Endothelial cell of umbilical vein (primary cell): Measurements from ENCODE around the gene AAR2. TPM values are rescaled to one million over a fixed set of nuclear protein-coding genes. Genes with fewer than 3 reads are reported as not detected.

Experiments used
- BruUV-seq: library from RNA; stranded (reverse); fragments of 400-500 nt; replicated peaks from 2 replicates; lab custom pipeline; 2021; lab: Mats Ljungman, UMichigan
- CTCF ChIA-PET: fragments of 300-600, 350-600 bp; sonication (Branson Sonifier 250); formaldehyde crosslinking; loops from one replicate; lab custom pipeline; 2021; ENCODE audit warnings: antibody characterized with exemption, inconsistent platforms; lab: Charles Lee
- POLR2A ChIA-PET: fragments of 300-600, 350-600 bp; sonication (Branson Sonifier 250); formaldehyde crosslinking; loops from one replicate; lab custom pipeline; 2021; ENCODE audit warnings: antibody characterized with exemption, inconsistent platforms; lab: Charles Lee
- DNase-seq: peaks from one replicate; pipeline ENCODE4 v3.0.0-alpha.2; 2011; ENCODE audit warnings: low read depth, low spot score
- FAIRE-seq: peaks from 2 replicates; lab custom pipeline; 2011; peaks lifted over from hg19 to GRCh38; lab: Jason Lieb, UNC
- H2AFZ ChIP-seq: 2 replicates; pipeline ENCODE4 v1.6.0; 2012; ENCODE audit warnings: low read depth, low read length, control low read depth, inconsistent platforms
- H3K27ac ChIP-seq: 2 replicates; pipeline ENCODE4 v1.5.1; 2011; ENCODE audit warnings: low read depth, mild to moderate bottlenecking, control low read depth, low read length, moderate library complexity; ENCODE audit not compliant: insufficient read depth
- H3K27me3 ChIP-seq, 2 experiments: 2 replicates each; pipeline versions ENCODE4 v1.6.0 to v1.6.1; 2011; ENCODE audit warnings: low read length in 2 of 2, mixed read lengths in 1 of 2; ENCODE audit not compliant: control insufficient read depth in 2 of 2, insufficient read depth in 2 of 2
- H3K36me3 ChIP-seq, 2 experiments: 2 replicates in 1 of 2; 3 replicates in 1 of 2; pipeline ENCODE4 v1.5.1; 2011; ENCODE audit warnings: low read length in 2 of 2, mild to moderate bottlenecking in 1 of 2, moderate library complexity in 1 of 2; ENCODE audit not compliant: control insufficient read depth in 2 of 2, insufficient read depth in 2 of 2; ENCODE audit errors: extremely low read depth in 1 of 2
- H3K4me1 ChIP-seq: 3 replicates; pipeline ENCODE4 v1.5.1; 2011; ENCODE audit warnings: mild to moderate bottlenecking, low read length; ENCODE audit not compliant: control insufficient read depth, insufficient read depth; ENCODE audit errors: extremely low read depth
- H3K4me2 ChIP-seq: 2 replicates; pipeline ENCODE4 v1.6.1; 2011; ENCODE audit warnings: low read length, control low read depth, mixed read lengths; ENCODE audit not compliant: insufficient read depth
- H3K4me3 ChIP-seq, 3 experiments: fragments of 200-600 bp in 1 of 3; sonication (generic), shearing (Covaris generic) in 1 of 3; replicated peaks in 1 of 3; 2 replicates each; pipeline ENCODE4 v1.5.1; 2011 to 2016; ENCODE audit warnings: control low read depth in 3 of 3, low read length in 3 of 3, mild to moderate bottlenecking in 2 of 3, inconsistent platforms in 1 of 3, low read depth in 1 of 3, moderate library complexity in 1 of 3; ENCODE audit not compliant: insufficient read depth in 1 of 3
- H3K79me2 ChIP-seq: 2 replicates; pipeline ENCODE4 v1.6.0; 2012; ENCODE audit warnings: low read length, inconsistent platforms; ENCODE audit not compliant: control insufficient read depth, insufficient read depth
- H3K9ac ChIP-seq: replicated peaks from 2 replicates; pipeline ENCODE3; 2011; ENCODE audit warnings: low read length, control low read depth; ENCODE audit not compliant: insufficient read depth; ENCODE audit errors: extremely low read depth
- H3K9me1 ChIP-seq: replicated peaks from 3 replicates; pipeline ENCODE4 v1.6.0; 2011; ENCODE audit warnings: mild to moderate bottlenecking, low read length; ENCODE audit not compliant: control insufficient read depth, insufficient read depth; ENCODE audit errors: extremely low read depth
- H3K9me3 ChIP-seq: replicated peaks from 2 replicates; pipeline ENCODE4 v1.5.1; 2012; ENCODE audit warnings: low read length, inconsistent platforms; ENCODE audit not compliant: control insufficient read depth, insufficient read depth
- H4K20me1 ChIP-seq: replicated peaks from 2 replicates; pipeline ENCODE3; 2011; ENCODE audit warnings: mild to moderate bottlenecking, low read length; ENCODE audit not compliant: control insufficient read depth, insufficient read depth; ENCODE audit errors: extremely low read depth
- CTCF ChIP-seq, 2 donors: IDR thresholded peaks; 1 replicate in 1 of 2; 2 replicates in 1 of 2; pipeline ENCODE4 v1.5.1; 2011; ENCODE audit warnings: low read length in 2 of 2, mild to moderate bottlenecking in 2 of 2, moderate library complexity in 2 of 2, control low read depth in 1 of 2, inconsistent platforms in 1 of 2, low read depth in 1 of 2; ENCODE audit not compliant: insufficient read depth in 1 of 2; ENCODE audit errors: extremely low read depth in 1 of 2
- EZH2 ChIP-seq: IDR thresholded peaks from 2 replicates; pipeline ENCODE4 v1.6.1; 2012; ENCODE audit warnings: borderline replicate concordance, low read depth, mild to moderate bottlenecking, moderate library complexity, low read length, inconsistent platforms; ENCODE audit not compliant: severe bottlenecking
- FOS ChIP-seq: IDR thresholded peaks from 2 replicates; pipeline ENCODE4 v1.6.1; 2011; ENCODE audit warnings: mild to moderate bottlenecking, low read length, moderate library complexity, borderline replicate concordance; ENCODE audit not compliant: insufficient read depth
- GATA2 ChIP-seq: IDR thresholded peaks from 2 replicates; pipeline ENCODE4 v1.7.0; 2011; ENCODE audit warnings: low read depth, mild to moderate bottlenecking, moderate library complexity, mixed read lengths, low read length; ENCODE audit not compliant: insufficient read length, insufficient read depth
- JUN ChIP-seq: IDR thresholded peaks from 2 replicates; pipeline ENCODE4 v1.6.1; 2011; ENCODE audit warnings: borderline replicate concordance, low read depth; ENCODE audit not compliant: insufficient read length, insufficient read depth
- MYC ChIP-seq: IDR thresholded peaks from one replicate; pipeline ENCODE4 v1.6.1; 2011; ENCODE audit warnings: mild to moderate bottlenecking, low read depth, low read length
- POLR2A ChIP-seq: IDR thresholded peaks from 2 replicates; pipeline ENCODE4 v1.6.1; 2012; ENCODE audit warnings: low read depth, mild to moderate bottlenecking, control low read depth, low read length
- POLR2AphosphoS5 ChIP-seq: IDR thresholded peaks from 2 replicates; pipeline ENCODE4 v1.6.1; 2012; ENCODE audit warnings: low read depth, mild to moderate bottlenecking, control low read depth, low read length, moderate library complexity; ENCODE audit not compliant: insufficient read depth
- dilution Hi-C: fragments of 300-500 bp; cut with MboI; formaldehyde crosslinking; loops from one replicate; pipeline ENCODE4 v1.15.0; 2019; ENCODE audit warnings: low sequenced_read_pairs; ENCODE audit not compliant: extremely low pct_ligation_motif_present
- intact Hi-C: fragments of 100-400 bp; cut with micrococcal nuclease; formaldehyde crosslinking; loops from one replicate; pipeline ENCODE4 v1.10.0; 2022
- polyA plus RNA-seq, 4 experiments: library from polyadenylated mRNA; depleted of rRNA in 3 of 4; stranded (reverse) in 3 of 4; unstranded in 1 of 4; fragments of >200 nt; gene quantifications; 2 replicates each; pipeline versions ENCODE4 v1.2.1 to v1.2.3, GENCODE V29; 2011 to 2012; ENCODE audit warnings: missing spikeins in 1 of 4
- total RNA-seq: library from RNA; stranded (reverse); gene quantifications from 2 replicates; pipeline ENCODE4 v1.2.3, GENCODE V29; 2021
- TF ChIP-seq, protein P1 (sequence below): IDR thresholded peaks from 2 replicates; pipeline ENCODE4 v1.6.1; 2011; ENCODE audit not compliant: insufficient read depth, insufficient read length

The AAR2 gene
- total and polyA plus RNA-seq, 2 donors (not counting 3 experiments of a cell fraction or from before 2014, with no cell fraction given), result 21.9 to 29.4 TPM

DNA sequence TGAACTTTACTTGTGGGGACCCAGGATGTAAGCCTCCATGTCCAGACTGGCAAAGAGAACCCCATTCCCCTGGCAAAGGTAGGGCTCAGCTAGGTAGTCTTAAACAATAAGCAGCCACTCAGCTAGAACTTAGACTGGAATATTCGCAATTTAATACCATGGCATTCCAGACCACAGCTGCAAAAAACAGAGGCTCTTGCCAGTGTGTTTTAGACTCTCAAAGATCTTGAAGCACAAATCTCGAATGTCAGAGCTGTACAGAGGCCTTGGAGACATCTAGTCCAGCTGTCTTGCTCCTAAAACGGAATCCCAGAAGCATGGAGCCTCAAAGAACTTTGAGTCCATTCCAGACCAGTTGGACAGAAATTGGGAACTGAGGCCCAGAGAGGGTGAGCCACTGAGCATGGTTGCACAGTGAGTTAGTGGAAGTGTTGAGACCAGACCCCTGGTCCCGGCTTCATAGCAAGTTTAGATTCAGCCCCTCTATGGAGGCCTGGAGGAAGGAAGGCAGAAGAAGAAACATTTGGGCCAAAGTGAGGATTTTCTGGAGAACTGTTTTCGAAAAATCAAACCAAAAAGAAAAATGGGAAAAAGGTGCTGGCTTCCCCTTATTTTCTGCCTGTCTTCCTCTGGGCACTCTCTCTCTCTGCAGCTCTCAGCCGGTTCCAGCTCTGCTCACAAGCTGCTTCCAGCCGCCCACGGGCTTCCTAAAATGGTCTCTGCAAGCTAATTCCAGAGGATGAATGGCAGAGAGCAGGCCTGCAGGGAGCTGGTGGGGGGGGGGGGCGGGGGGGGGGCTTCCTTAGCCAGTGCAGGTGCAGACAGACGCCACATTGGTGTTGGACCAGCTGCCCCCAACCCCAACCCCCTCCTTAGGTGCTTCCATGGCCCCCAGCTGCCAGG, 32.4 kb downstream of the AAR2 start:
- ChIA-PET CTCF (interaction anchor here (0.6 to 6.3 kb wide), 7 partner anchors 11 to 171 kb away, joined by 3 to 81 read pairs (median 3); no protein-coding TSS in a partner anchor), POLR2A (no interaction called here)
- BruUV-seq, result no TSS peak
- FAIRE-seq (no peak), DNase-seq (no peak)
- H3K9ac ChIP-seq, result no peak overlapping the region
- no peak overlapping the region for H3K27ac ChIP-seq
- no peak for TF ChIP-seq GATA2
- TF ChIP-seq JUN, result no peak
- no peak for TF ChIP-seq MYC
- no peak for TF ChIP-seq FOS
- no peak for TF ChIP-seq CTCF (IDR thresholded peaks at IDR 0.05; ENCODE audit: extremely low read depth in 1 of 2, insufficient read depth in 1 of 2, low read depth in 1 of 2, low read length in 2 of 2)
- no peak for TF ChIP-seq EZH2
- TF ChIP-seq POLR2AphosphoS5, result no peak
- TF ChIP-seq, protein P1, sequence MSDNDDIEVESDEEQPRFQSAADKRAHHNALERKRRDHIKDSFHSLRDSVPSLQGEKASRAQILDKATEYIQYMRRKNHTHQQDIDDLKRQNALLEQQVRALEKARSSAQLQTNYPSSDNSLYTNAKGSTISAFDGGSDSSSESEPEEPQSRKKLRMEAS, result no peak
- no peak for TF ChIP-seq POLR2A
- no peaks in the 10 kb centered on the region for H3K9me3 ChIP-seq
- H3K79me2 ChIP-seq, result no peaks in the 10 kb centered on the region
- no peaks in the 10 kb centered on the region for H4K20me1 ChIP-seq
- H3K9me1 ChIP-seq, result no peaks in the 10 kb centered on the region
- H3K27me3 ChIP-seq, result no peaks in the 10 kb centered on the region
- H3K4me2 ChIP-seq, result no peak overlapping the region
- intact Hi-C loops (no loop called here), dilution Hi-C loops (no loop called here)
- no peaks in the 10 kb centered on the region for H3K4me1 ChIP-seq
- H2AFZ ChIP-seq, result no peak overlapping the region
- no peaks in the 10 kb centered on the region for H3K36me3 ChIP-seq
- no peak overlapping the region for H3K4me3 ChIP-seq
